HG03039 (cell line): ENCODE measurements around the gene AQP9.
"Not testable (repeated sequence)": the region's sequence is repeated elsewhere in the genome, so short reads cannot be mapped to it uniquely, and the experiment has no call there.

Experiments used
- ATAC-seq: cut with Tn5 transposase; IDR thresholded peaks from one replicate; pipeline ENCODE4 v1.9.1; 2021; ENCODE audit warnings: mild to moderate bottlenecking, moderate library complexity; ENCODE audit not compliant: unreplicated experiment

Gene AQP9

DNA sequence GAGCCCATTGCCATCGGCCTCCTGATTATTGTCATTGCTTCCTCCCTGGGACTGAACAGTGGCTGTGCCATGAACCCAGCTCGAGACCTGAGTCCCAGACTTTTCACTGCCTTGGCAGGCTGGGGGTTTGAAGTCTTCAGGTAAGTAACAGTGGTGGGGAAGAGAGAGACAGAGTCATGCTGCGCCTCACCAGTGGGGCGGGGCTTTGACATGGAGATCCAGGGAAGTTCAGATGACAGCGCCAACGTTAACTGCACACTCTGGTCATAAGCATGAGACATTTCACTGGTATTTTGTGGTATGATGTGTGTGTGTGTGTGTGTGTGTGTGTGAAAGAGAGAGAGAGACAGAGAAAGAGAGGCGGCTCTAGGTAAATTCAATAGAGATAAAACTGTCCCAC lies 41.0 kb downstream of the AQP9 start:
- no peak for ATAC-seq

DNA sequence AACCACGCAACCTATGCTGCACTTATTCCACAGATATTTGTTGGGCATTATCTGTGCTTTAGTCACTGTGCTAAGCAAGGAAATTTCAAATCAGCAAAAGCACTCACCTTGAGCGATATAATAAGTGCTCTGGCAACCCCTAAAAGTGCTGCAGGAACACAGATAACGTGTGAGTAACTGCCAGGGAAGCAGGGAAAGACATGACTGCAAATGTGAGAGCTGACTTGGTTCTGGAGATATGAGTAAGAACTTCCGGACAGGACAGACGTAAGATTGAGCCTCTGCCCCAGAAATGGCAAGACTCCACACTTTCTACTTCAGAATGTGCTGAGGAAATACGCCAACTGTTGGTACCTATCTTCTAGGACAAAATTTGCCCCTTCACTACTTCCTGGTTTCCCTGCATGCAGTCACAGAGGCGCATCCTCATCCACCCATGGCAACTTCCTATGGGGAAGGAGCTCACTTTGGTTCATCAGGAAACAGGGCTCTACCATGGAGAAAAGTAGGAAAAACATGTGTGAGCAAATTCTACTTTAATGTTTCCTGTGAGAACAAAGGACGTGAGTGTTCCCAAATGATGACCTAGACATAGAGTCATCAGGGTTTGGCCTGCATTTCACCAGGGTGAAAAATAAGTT lies 41.7 kb downstream of the AQP9 start:
- ATAC-seq: no peak

DNA sequence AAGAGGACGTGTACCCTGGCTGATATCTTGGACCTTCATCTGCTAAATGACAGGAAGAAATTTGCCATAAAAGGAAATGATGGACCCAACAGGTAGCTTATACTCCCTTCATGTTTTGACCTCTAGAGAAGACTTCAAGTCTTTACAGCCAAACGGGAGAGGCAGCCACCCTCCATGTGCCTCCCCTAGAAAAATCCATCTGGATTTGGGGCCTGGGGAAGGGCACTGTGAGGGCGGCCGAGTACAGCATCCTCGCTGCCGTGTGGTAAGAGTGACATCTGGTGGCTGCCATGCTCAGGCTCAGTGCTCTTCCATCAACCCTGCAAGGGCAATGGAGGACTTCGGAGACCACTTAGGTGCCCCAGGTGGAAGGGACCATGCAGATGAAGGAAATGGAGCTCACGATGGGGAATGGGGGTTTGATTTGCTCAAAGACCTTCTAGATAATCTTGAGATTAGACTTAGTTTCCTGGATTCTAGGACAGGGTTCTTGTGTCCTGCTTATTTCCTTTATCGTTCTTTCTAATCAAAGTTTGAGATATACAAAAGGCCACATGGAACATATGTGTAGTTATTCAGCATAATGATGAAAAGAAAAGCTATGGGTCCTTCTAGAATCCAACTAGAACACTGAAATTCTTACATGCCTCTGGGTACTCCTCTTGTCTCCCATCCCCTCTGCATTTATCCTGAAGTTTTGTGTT lies 44.4 kb downstream of the AQP9 start:
- ATAC-seq: no peak

DNA sequence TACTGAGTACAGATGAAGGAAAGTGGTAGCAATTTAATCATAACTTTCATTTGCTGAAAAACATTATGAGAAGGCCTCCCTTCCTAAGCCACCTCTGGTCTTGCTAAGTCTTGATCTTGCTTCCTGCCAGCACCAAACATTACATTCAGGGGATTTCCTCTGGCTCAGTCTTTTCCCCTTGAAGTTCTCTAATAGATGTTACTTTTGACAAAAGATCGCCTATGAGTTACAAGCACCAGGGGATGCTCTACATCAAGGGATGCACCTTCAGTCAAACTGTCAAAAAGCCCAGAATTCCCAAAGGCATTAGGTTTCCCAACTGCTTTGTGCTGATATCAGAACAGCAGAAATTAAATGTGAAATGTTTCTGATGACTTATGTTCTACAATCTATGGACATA lies 47.3 kb downstream of the AQP9 start:
- ATAC-seq: no peak

DNA sequence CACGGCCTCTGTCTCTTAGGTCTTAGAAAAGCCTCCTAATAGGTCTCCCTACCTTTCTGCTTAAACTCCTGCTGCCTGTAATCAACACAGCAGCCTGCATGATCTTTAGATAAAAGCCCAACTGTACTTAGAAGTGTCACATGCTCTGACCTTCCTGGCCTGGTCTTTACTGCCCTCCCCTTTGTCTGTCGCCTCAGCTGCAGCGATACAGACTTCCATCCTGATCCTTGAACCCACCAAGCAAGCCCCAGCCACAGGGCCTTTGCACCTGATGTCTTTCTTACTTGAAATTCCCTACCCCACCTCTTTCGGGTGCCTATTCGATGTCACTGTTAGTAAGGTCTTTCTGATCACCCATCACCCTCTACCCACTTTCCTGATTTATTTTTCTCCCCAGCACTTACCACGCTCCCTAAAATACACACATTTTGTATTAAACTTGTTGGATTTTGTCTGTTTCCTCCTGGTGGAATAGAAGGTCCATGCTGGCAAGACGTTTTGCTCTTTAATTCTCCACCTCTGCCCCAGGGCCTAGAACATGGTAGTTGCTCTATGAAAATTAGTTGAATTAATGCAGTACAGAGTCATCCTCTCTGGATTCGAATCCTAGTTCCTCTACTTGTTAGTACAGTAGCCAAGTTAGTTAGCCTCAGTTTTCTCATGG lies 51.1 kb downstream of the AQP9 start:
- no peak for ATAC-seq

DNA sequence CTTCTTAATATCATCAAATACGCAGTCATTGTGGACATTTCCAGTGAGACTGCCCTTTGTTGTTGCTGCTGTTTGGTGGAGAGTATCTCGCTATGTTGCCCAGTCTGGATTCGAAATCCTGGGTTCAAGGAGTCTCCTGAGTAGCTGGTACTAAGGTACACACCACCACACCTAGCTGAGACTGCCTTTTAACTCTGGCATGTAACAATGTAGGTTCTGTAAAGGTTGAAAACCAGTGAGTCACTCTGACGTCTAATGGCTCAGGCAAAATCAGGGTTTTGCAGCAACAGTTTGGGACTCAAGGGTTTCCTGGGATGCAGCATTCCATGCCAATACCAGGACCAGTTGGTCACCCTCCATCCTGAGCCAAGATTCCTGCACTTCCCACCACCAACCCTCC lies 52.2 kb downstream of the AQP9 start:
- ATAC-seq: no peak

DNA sequence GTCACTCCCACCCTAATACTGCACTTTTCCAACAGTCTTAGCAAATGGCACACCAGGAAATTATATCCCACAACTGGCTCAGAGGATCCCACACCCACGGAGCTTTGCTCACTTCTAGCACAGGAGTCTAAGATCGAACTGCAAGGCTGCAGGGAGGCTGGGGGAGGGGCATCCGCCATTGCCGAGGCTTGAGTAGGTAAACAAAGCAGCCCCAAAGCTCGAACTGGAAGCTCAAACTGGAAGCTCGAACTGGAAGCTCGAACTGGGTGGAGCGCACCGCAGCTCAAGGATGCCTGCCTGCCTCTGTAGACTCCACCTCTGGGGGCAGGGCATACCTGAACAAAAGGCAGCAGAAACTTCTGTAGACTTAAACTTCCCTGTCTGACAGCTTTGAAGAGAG lies 55.5 kb downstream of the AQP9 start:
- not testable (repeated sequence) for ATAC-seq

DNA sequence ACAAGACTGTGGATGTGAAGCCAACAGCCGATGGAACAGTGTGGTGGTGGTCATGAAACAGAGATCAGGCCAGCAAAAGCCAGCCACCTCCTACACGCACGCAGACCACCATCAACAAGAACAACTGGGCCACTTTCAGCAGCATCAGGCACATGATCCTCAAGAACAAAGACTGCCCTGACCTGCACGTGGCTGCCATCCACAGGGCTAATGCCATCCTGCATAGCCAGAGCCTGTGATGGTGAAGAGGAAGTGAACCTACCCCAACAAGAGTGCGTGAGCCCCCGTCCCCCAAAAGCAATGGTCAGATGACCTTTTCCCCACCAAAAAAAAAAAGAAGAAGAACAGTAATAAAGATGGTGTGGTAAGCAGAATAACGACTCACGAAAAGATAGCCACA lies 62.6 kb downstream of the AQP9 start:
- no peak for ATAC-seq

DNA sequence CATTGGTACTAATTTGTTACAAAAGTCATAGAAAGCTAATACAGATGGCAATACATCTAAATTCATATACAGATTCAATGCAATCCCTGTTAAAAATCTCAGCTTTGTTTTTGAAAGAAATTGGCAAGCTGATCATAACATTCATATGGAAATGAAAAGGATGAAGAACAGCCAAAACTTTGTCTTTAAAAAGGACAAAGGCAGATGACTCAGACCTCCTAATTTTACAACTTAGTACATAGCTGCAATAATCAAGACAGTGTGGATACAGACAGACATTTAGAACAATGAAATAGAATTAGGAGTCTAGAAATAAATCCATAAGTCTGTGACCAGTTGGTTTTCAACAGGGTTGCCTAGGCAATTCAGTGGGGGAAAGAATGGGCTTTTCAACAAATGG lies 63.3 kb downstream of the AQP9 start:
- ATAC-seq: no peak

DNA sequence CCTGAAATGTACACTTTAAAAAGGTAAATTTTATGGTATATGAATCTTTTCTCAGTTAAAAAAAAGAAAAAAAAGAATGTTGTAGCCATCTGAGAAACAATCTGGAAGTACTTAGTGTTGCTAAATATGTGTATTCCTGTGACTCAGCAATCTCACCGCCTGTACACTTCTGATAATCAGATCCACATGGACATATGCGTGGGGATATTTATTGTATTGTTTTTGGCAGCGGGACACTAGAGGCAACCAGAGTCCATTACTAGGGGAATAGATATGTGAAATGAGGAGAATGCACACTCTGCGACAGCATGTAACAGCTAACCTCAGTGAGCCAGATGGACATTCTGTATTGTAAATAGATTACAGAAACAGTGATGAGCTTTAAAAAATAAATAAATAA lies 65.4 kb downstream of the AQP9 start:
- no peak for ATAC-seq

DNA sequence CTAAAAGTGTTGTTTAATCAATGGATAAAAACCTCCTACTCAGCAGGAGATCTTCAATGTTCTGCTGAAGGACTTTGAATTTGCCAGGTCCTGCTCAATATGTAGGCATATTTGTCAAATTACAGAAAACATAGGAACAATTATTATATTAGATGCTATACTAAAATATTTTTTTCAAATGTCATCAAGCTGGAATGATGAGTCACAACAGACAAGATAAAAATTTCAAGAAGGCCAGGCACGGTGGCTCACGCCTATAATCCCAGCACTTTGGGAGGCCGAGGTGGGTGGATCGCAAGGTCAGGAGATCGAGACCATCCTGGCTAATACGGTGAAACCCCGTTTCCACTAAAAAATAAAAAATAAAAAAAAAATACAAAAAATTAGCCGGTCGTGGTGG lies 68.0 kb downstream of the AQP9 start:
- no peak for ATAC-seq

DNA sequence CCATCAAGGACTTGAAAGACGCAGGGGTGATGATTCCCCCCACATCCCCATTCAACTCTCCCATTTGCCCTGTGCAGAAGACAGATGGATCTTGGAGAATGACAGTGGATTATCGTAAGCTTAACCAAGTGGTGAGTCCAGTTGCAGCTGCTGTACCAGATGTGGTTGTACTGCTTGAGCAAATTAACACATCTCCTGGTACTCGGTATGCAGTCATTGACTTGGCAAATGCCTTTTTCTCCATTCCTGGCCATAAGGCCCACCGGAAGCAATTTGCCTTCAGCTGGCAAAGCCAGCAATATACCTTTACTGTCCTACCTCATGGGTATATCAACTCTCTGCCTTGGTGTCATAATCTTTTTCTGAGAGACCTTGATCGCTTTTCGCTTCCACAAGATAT lies 70.0 kb downstream of the AQP9 start:
- not testable (repeated sequence) for ATAC-seq

DNA sequence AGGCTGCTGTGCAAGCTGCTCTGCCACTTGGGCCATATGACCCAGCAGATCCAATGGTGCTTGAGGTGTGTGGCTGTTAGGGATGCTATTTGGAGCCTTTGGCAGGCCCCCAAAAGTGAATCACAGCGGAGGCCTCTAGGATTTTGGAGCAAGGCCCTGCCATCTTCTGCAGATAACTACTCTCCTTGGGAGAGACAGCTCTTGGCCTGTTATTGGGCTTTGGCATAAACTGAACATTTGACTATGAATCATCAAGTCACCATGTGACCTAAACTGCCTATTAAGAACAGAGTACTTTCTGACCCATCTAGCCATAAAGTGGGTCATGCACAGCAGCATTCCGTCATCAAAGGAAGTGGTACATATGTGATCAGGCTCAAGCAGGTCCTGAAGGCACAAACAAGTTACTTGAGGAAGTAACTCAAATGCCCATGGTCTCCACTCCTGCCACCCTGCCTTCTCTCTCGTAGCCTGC lies 70.9 kb downstream of the AQP9 start:
- not testable (repeated sequence) for ATAC-seq

DNA sequence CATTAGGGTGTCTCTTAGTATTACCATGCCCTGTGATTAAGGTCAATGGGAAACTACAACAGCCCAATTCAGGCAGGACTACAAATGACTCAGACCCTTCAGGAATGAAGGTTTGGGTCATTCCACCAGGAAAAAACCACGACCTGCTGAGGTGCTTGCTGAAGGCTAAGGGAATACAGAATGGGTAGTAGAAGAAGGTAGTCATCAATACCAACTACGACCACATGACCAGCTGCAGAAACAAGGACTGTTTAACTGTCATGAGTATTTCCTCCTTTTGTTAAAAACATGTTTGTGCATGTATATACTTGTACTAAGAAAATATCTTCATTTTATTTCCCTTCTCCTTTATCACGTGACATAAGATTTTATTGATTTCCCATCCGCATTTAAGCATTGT lies 71.8 kb downstream of the AQP9 start:
- ATAC-seq: not testable (repeated sequence)

DNA sequence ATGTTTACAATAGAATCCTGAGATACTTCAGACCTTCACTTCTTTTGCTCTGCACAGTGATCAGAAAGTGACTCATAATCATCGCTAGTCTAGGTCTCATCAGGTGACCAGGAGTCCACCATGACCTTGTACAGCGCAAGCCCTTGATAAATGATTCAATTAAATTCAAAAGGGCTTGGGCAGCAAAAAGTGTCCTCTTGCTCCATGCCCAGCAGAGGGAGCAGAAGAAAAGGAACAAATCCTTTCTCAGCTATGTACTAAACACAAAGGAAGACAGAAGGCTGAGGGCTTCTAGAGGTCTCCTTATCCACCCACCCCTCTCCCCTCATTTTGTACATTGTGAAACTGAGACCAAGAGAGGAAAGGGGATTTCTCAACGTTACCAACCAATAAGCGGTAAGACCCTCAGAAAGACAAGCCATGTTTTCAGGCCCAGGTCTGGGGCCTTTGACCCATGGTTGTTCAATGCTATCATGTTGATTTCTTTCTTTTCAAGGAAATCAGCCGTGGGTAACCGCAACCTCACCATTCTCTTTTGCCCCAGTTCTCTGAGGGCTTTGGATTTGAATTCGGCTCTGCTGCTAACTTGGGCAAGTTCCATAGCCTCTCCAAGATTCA lies 74.8 kb downstream of the AQP9 start:
- no peak for ATAC-seq

DNA sequence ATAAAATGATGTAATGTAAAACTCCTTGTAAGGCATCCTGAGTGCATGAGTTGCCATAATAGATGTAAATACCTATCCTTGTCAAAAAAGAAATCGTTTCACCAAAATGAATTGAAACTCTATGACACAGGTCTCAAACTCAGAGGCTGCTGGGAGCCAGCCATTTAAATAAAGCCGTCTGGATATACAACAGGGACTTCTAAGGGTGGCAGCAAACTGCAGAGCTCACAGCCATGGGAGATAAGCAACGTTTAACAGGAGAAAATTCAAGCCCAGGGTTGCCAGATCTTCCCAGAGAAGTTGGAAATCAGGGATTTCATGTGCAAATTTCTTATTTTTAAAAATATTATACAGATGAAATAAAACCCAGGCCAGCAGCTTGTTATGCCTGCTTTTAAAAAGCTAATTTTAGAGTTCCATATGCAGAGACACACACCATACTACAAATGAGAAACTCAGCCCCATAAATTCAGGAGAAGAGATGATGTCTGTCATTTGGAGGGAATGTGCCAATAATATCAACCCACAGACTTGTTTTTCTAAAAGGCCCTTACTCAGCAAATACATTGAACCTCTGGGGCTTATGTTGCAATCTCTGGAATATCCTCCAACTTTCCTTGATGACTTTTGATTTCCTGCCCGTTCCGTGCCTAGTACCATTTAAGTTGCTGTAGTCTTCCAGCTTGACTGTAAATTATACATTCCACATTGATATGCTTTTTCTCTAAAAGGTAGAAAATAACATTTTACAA lies 75.6 kb downstream of the AQP9 start:
- ATAC-seq: no peak

DNA sequence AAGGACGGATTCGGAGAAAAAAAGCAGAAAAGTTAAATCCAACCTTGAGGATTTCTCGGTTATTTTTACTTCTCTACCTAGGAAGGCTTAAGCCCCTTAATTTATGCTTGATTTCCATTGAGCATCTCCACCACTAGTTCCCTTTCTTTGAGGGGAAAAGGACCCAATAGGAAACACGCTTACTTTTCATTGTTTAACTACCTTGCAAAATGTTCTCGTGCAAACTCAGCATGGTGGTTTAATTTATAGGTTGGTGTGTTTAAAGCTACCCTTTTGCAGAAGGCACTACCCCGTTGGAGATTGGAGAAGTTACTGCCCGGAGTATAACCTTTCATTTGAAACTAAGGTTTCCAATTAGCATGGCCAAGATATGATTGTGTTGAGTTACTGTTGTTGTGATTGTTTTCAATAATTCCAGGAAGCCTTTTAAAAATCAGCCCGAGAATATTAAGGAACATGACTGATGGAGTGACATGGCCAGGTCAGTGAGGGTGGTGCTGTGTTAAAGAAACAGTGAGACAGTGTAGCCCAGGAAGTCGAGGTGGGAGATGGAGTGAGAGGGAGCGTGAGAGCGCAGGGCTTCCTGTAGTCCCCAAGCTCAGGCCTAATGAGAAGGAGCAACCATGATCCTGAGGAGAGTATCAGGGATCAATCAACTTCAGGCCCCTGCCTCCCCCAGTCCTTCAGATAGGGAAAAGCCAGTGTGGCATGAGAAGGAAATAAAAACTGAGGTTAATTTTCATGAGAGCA lies 76.6 kb downstream of the AQP9 start:
- no peak for ATAC-seq

DNA sequence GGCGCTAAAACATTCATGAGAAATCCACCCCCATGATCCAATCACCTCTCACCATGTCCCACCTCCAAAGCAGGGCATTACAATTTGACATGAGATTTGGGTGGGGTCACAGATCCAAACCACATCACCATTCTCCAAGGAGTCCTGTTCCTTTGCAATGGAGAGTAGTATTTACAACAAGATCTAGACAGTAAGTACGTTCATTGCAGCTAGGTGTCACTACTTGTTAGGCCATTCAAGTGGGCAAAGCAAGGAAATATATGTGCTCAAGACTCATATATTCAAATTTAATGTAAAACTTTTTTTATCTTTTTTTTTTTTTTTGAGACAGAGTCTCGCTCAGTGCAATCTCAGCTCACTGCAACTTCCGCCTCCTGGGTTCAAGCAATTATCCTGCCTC lies 79.3 kb downstream of the AQP9 start:
- ATAC-seq: no peak

DNA sequence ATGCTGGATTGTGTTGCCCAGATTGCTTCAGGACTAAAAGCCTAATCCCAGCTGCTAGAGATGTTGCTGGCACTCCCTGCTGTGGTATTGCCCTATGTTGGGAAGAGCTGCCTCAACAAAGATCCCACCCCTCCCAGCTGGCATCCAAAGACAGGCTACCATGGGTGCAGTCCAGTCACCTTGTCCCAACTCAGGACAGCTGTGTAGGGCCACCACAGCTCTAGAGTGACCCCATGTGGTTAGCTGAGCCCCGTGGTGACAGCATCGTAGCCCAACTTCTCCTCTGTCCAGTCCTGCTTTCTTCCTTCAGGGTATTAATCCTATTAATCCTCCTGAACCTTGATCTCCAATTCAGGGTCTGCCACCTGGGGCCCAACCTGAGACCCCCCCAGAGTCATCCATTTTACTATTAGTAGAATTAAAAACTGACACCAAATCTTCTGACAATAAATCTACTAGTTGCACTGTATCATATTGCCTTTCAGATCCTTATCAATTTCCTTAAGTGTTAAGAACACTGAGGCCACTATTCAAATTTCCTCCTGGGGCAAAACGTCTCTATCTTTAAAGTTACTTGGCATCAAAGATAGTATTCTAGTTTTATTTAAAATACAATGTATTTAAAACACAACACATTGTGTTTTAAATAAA lies 83.5 kb downstream of the AQP9 start:
- no peak for ATAC-seq

DNA sequence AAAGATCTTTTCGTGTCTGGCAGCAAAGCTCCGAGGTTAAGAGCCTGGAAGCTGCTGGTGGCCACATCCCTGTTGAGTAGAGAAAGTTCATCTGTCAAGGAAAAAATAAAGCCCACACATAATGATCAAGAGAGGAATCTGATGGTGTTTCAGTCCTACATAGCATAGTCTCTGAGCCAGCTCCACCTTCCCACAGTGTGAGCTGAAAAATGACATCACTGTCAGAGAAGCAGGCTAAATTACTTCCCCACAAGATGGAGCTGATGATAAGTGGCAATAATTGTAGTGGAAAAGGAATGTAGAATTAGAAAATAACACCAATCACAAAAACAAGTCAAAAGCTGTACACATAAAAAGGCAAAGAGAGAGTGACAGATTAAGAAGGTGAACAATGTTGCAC lies 84.5 kb downstream of the AQP9 start:
- no peak for ATAC-seq
